MM.1S (cell line): ENCODE data around the gene RIC1.

Experiments used
- CTCF ChIP-seq: fragments of 300-600 bp; sonication (generic); IDR thresholded peaks from 2 replicates; pipeline ENCODE4 v1.5.1; 2016; ENCODE audit warnings: antibody characterized with exemption, low read length, mixed read lengths
- EZH2 ChIP-seq: fragments of 300-600 bp; sonication (generic); optimal IDR thresholded peaks from 2 replicates; pipeline ENCODE3; 2017; ENCODE audit warnings: low read depth, mild to moderate bottlenecking, antibody characterized with exemption, low read length, mixed read lengths

- no peak for TF ChIP-seq CTCF
- TF ChIP-seq EZH2, result no peak
These were observed 751 bp upstream of the RIC1 start for GRCh38 chr9:5628183-5628529.
